ENCODE data around the gene PLA2R1.

Gene PLA2R1

DNA sequence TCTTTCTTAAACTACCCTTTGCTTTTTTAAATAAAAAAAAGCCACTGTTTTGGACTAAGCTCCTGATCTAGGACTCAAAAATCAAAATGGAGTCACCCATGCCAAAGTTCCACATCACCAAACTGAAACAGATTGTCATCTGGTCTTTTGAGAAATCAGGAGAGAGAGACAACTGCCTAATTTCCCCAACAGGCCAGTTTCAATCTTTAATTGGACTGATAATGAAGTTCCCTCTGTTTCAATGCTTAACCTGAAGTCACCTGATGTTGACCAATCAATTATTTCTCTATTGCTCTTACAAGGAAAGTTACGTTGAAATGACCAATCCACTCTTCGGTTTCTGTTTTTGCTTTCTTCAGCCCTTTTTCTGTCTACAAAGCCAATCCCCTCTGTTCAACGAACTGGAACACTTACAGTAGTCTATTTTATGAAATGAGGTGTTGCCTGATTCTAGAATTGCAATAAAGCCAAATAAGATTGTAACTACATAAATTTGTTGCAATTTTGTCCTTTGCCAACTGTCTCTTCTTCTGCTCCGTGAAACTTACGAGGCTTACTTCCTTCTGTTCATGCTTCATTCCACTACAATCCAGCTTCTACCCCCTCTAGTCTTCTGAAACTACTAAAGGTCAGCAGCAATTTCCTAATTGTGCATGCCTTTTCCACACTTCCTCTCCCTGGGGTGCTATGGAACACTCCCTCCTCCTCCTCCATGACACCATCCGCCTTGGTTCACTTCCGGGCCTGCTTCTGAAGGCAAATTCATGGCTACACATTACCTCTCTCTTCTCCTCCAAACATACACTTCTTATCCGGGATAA, 169.2 kb downstream of the PLA2R1 start:
- DNase-seq, result no peak

DNA sequence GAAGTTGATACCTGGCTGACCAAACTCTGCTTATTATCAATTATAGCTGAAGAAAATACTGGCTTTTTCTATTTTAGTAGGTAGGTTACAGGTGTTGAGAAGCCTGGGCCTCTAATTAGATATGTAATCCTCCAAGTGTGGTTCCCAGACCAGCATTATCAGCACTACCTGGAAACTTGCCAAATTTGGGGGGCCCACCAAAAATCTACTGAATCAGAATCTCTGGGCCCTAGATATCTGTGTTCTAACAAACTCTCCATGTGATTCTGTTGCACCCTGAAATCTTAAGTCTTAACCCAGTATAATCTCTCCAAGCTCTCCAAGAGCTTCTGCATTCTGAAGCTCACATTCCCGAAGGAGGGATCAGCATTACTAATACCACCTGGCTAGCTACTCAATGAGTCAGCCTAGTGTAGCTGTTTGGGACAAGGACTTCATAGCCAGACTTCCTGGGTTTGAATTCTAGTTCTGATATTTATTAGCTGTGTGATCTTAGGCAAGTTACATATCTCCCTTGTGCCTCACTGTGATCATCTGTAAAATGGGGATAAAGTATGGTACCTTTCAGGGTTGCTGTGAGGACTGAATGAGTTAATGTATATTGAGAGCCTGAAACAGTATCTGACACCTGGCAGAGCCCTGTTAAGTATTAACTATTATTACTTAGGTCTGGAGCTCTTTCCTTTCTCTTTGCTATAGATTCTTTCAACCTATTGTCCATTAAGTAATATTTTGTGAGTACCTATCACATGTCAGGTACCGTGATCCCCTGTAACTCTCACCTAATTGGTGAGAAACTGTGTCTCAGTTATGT, 170.3 kb downstream of the PLA2R1 start:
- DNase-seq, result no peak

DNA sequence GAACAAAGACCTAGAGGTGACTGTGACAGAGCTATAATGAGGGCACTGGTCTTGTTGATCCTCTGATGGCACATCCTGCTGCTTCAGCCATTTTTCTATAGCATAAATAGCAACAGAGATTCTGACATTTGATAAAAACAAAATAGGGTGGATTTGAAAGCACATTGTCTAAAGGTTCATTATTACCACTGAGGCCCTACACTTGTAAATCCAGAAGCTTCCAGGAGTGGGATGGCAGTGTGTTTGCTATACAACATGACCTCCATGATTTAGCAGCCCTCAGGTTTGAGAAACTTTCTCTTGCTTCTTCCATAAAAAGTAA, 171.2 kb downstream of the PLA2R1 start:
- DNase-seq, result no peak

DNA sequence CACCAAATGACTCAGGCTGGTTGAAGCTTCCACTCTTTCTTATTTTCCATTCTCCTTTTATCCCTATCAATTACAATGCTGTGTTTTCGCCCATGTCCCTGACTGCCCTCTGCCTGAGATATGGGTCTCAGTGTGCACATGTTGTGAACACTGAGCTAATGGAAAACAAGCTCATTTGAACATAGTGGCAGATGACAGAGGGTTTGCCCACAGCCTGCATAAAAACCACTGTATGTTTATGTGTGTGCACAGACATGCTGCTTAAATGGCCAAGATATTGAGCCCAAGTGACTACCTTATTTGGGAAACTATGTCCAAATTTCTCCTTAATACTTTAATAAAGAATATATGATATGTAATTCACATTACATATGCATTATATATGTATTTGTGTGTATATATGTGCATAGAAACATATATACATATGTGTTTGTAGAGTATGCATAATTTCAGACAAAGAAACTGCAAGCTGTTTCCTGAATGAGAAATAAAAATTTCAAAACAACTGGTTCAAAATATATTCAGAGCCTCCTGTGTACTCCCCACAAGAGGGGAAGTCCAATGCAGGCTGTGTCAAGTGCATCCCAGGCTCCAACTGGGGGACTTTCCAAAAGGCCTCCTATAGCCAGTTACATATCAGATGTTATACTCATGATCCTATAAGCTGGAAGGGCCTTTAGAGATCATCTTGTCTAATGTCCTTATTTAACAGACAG, 171.7 kb downstream of the PLA2R1 start:
- no peak for DNase-seq

DNA sequence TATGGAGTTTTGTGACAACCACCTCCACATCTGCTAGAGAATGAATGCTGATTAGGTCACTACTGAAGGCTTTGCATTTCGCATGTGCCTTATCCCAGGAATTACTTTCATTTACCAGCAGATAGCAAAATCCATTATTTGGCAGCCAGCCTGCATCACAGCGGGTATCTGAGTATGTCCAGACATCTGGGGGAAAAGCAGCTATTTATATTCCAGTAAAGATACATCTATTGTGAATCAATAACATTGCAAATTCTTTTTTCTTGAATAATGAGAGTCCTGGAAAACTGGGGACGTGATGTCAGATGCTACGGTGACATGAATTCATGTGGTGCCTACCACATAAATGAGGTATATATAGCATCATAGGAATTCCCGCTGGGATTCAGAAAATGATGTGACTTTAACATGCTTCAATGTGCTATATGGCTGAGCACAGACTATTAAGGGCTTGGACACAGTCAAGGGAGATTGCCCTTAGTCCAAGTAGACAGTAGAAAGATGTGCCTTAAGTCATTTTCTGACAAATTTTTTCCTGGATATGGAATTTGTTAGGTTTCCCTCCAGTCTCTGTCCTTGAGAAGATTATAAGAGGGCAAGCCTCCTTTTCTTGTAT, 180.2 kb downstream of the PLA2R1 start:
- DNase-seq, result no peak

Data from activated T-cell treated with anti-CD3 and anti-CD28 coated beads, Interleukin-2, amount 50 U/mL, for 48 hours (primary cell).